Loucy (cell line): ENCODE data around the gene RPUSD1.

Experiments
- CTCF ChIP-seq: fragments of 200-600 bp; sonication (generic); conservative IDR thresholded peaks from 2 replicates; pipeline ENCODE4 v1.5.1; 2014; ENCODE audit warnings: mild to moderate bottlenecking, antibody characterized with exemption, low read length
- EZH2phosphoT487 ChIP-seq: fragments of 200-600 bp; IDR thresholded peaks from 2 replicates; pipeline ENCODE4 v1.6.1; 2018; ENCODE audit warnings: antibody characterized with exemption, mild to moderate bottlenecking, moderate library complexity, borderline replicate concordance

- TF ChIP-seq CTCF = no peak
- TF ChIP-seq EZH2phosphoT487 = no peak
Measured at GRCh38 chr16:820748-821147, 32.6 kb upstream of the RPUSD1 start.
